Liver (tissue), 9 donors: ENCODE measurements around the gene NUDT17. TPM values are rescaled to one million over a fixed set of nuclear protein-coding genes. Genes with fewer than 3 reads are reported as not detected.

ENCODE experiments used
- DNase-seq: peaks from one replicate; pipeline ENCODE4 v3.0.0-alpha.2; 2017; ENCODE audit warnings: low spot score
- H3K27ac ChIP-seq, 2 donors: one replicate each; pipeline ENCODE4 v1.7.0; 2013; ENCODE audit warnings: inconsistent platforms in 2 of 2, low read length in 2 of 2, control low read depth in 1 of 2, low read depth in 1 of 2, mild to moderate bottlenecking in 1 of 2
- H3K27me3 ChIP-seq, 4 donors: one replicate each; pipeline versions ENCODE4 v1.6.1 to v1.7.0; 2013; ENCODE audit warnings: low read length in 3 of 4, inconsistent platforms in 1 of 4, mild to moderate bottlenecking in 1 of 4, moderate library complexity in 1 of 4; ENCODE audit not compliant: control insufficient read depth in 4 of 4, insufficient read depth in 4 of 4
- H3K36me3 ChIP-seq, 4 donors: one replicate each; pipeline versions ENCODE4 v1.6.1 to v1.7.0; 2013; ENCODE audit warnings: low read length in 3 of 4, mild to moderate bottlenecking in 3 of 4, low read depth in 1 of 4, moderate library complexity in 1 of 4; ENCODE audit not compliant: control insufficient read depth in 4 of 4, insufficient read depth in 3 of 4
- H3K4me1 ChIP-seq, 4 donors: one replicate each; pipeline versions ENCODE4 v1.6.1 to v1.7.0; 2013; ENCODE audit warnings: low read length in 3 of 4, mild to moderate bottlenecking in 3 of 4, moderate library complexity in 1 of 4; ENCODE audit not compliant: control insufficient read depth in 4 of 4, insufficient read depth in 4 of 4
- H3K4me3 ChIP-seq, 3 donors: one replicate each; pipeline versions ENCODE4 v1.6.1 to v1.7.0; 2013; ENCODE audit warnings: low read length in 3 of 3, control low read depth in 1 of 3, low read depth in 1 of 3, mild to moderate bottlenecking in 1 of 3
- H3K9ac ChIP-seq, 2 donors: one replicate each; pipeline ENCODE4 v1.7.0; 2013; ENCODE audit warnings: low read length in 2 of 2, mild to moderate bottlenecking in 2 of 2, moderate library complexity in 2 of 2, control low read depth in 1 of 2, low read depth in 1 of 2
- H3K9me3 ChIP-seq, 4 donors: one replicate each; pipeline versions ENCODE4 v1.6.1 to v1.7.0; 2013; ENCODE audit warnings: low read length in 3 of 4; ENCODE audit not compliant: control insufficient read depth in 4 of 4
- ATF3 ChIP-seq: IDR thresholded peaks from 2 replicates; pipeline ENCODE4 v1.6.1; 2016; ENCODE audit warnings: antibody characterized with exemption
- CTCF ChIP-seq: fragments of 150-350 bp; IDR thresholded peaks from 2 replicates; pipeline ENCODE4 v1.5.1; 2017; ENCODE audit warnings: improper control_type of control experiment, low read depth, low read length; ENCODE audit not compliant: missing input control
- EGR1 ChIP-seq, 2 donors: IDR thresholded peaks; 2 replicates each; pipeline ENCODE4 v1.6.1; 2016 to 2018; ENCODE audit warnings: antibody characterized with exemption in 2 of 2, low read depth in 2 of 2
- FOXA1 ChIP-seq: IDR thresholded peaks from 2 replicates; pipeline ENCODE4 v1.6.1; 2016; ENCODE audit warnings: antibody characterized with exemption
- FOXA2 ChIP-seq: IDR thresholded peaks from 2 replicates; pipeline ENCODE4 v1.6.1; 2016; ENCODE audit warnings: antibody characterized with exemption
- GABPA ChIP-seq, 2 donors: IDR thresholded peaks in 1 of 2; conservative IDR thresholded peaks in 1 of 2; 2 replicates each; pipeline ENCODE4 v1.6.1; 2016; ENCODE audit warnings: antibody characterized with exemption in 2 of 2, mild to moderate bottlenecking in 1 of 2, moderate library complexity in 1 of 2
- HNF4A ChIP-seq, 2 donors: conservative IDR thresholded peaks; 2 replicates each; pipeline ENCODE4 v1.6.1; 2016; ENCODE audit warnings: antibody characterized with exemption in 2 of 2, mild to moderate bottlenecking in 2 of 2
- HNF4G ChIP-seq: IDR thresholded peaks from 2 replicates; pipeline ENCODE4 v1.6.1; 2016; ENCODE audit warnings: antibody characterized with exemption
- JUND ChIP-seq, 2 donors: IDR thresholded peaks; 2 replicates each; pipeline ENCODE4 v1.6.1; 2016; ENCODE audit warnings: antibody characterized with exemption in 2 of 2
- MAX ChIP-seq: IDR thresholded peaks from 2 replicates; pipeline ENCODE4 v1.6.1; 2016; ENCODE audit warnings: antibody characterized with exemption
- NR2F2 ChIP-seq: IDR thresholded peaks from 2 replicates; pipeline ENCODE4 v1.6.1; 2016; ENCODE audit warnings: antibody characterized with exemption
- RAD21 ChIP-seq, 2 donors: IDR thresholded peaks; 2 replicates each; pipeline ENCODE4 v1.6.1; 2016; ENCODE audit warnings: antibody characterized with exemption in 2 of 2, mild to moderate bottlenecking in 2 of 2
- REST ChIP-seq: IDR thresholded peaks from 2 replicates; pipeline ENCODE4 v1.6.1; 2016; ENCODE audit warnings: antibody characterized with exemption, mild to moderate bottlenecking
- RXRA ChIP-seq, 2 donors: IDR thresholded peaks; 2 replicates each; pipeline ENCODE4 v1.6.1; 2017 to 2018; ENCODE audit warnings: antibody characterized with exemption in 2 of 2, mild to moderate bottlenecking in 1 of 2
- SP1 ChIP-seq: IDR thresholded peaks from 2 replicates; pipeline ENCODE4 v1.6.1; 2018; ENCODE audit warnings: antibody characterized with exemption, mild to moderate bottlenecking
- TAF1 ChIP-seq: conservative IDR thresholded peaks from 2 replicates; pipeline ENCODE4 v1.6.1; 2016; ENCODE audit warnings: antibody characterized with exemption, mild to moderate bottlenecking
- YY1 ChIP-seq: IDR thresholded peaks from 2 replicates; pipeline ENCODE4 v1.6.1; 2016; ENCODE audit warnings: antibody characterized with exemption, mild to moderate bottlenecking
- ZBTB33 ChIP-seq: IDR thresholded peaks from 2 replicates; pipeline ENCODE4 v1.6.1; 2016; ENCODE audit warnings: antibody characterized with exemption
- WGBS: extraction: QIAGEN DNeasy Blood & Tissue Kit; methylation state at CpG from one replicate; pipeline ENCODE4 v1.1.7; 2013; 5-methylcytosine and 5-hydroxymethylcytosine counted together
- polyA plus RNA-seq, 2 donors: library from polyadenylated mRNA; stranded (reverse) in 1 of 2; unstranded in 1 of 2; fragments of 200-250 nt in 1 of 2; fragments of >200 nt in 1 of 2; fragmentation: Nextera tagmentation in 1 of 2; extraction: Ambion mirVana in 1 of 2; gene quantifications; one replicate each; pipeline versions ENCODE4 v1.2.1 to v1.2.3, GENCODE V29; 2013 to 2015
- total RNA-seq, 2 donors: library from RNA; depleted of rRNA; stranded (reverse); fragments of >200 nt; gene quantifications; one replicate each; pipeline ENCODE4 v1.2.3, GENCODE V29; 2014
- donor health status: healthy.
- donor health status: healthy.
- donor health status: healthy.
- donor health status: healthy.
- donor health status: healthy.

The NUDT17 gene
- total and polyA plus RNA-seq, 4 donors = 0.59 to 2.1 (median 1.0) TPM

GRCh38 chr1:145892486-145893087, 47.2 kb downstream of the NUDT17 start:
- no peaks in the 10 kb centered on the region for H3K27me3 ChIP-seq
- H3K4me1 ChIP-seq = peaks cover 0 to 16% (median 4%) of the 10 kb centered on the region in 4 donors
- TF ChIP-seq JUND (IDR thresholded peaks at IDR 0.05) (no peak), TAF1 (no peak), YY1 (no peak), HNF4A (conservative IDR thresholded peaks at IDR 0.05) (no peak), RAD21 (IDR thresholded peaks at IDR 0.05) (no peak), REST (no peak), GABPA (IDR thresholded peaks at IDR 0.05 in 1 of 2, conservative IDR thresholded peaks at IDR 0.05 in 1 of 2) (no peak)
- peak overlapping the region; percentile 43 to 56 for H3K9ac ChIP-seq
- WGBS = 75% methylated on average over 3 of the region's 3 CpGs
- no peaks in the 10 kb centered on the region for H3K36me3 ChIP-seq
- H3K27ac ChIP-seq = peak overlapping the region; percentile 77
- H3K9me3 ChIP-seq = no peaks in the 10 kb centered on the region
- no peak overlapping the region for H3K4me3 ChIP-seq
- DNase-seq = no peak

GRCh38 chr1:145893306-145894055, 48.1 kb downstream of the NUDT17 start:
- H3K9me3 ChIP-seq = no peaks in the 10 kb centered on the region
- DNase-seq = no peak
- no peaks in the 10 kb centered on the region for H3K27me3 ChIP-seq
- peaks cover 0 to 14% (median 4%) of the 10 kb centered on the region in 4 donors for H3K4me1 ChIP-seq
- H3K27ac ChIP-seq = no peak overlapping the region
- no peaks in the 10 kb centered on the region for H3K36me3 ChIP-seq
- no peak overlapping the region for H3K4me3 ChIP-seq
- H3K9ac ChIP-seq = no peak overlapping the region
- TF ChIP-seq YY1 (no peak), MAX (no peak), RAD21 (IDR thresholded peaks at IDR 0.05) (no peak), TAF1 (no peak), EGR1 (IDR thresholded peaks at IDR 0.05; ENCODE audit: low read depth in 2 of 2) (no peak), ATF3 (no peak), ZBTB33 (no peak), HNF4A (conservative IDR thresholded peaks at IDR 0.05) (no peak), RXRA (IDR thresholded peaks at IDR 0.05) (no peak), REST (no peak), FOXA1 (no peak), CTCF (no peak), GABPA (IDR thresholded peaks at IDR 0.05 in 1 of 2, conservative IDR thresholded peaks at IDR 0.05 in 1 of 2) (no peak), HNF4G (no peak), SP1 (no peak), NR2F2 (no peak), FOXA2 (no peak)
- 90% methylated on average over 7 of the region's 7 CpGs for WGBS
